ENCODE measurements around the gene DBH. TPM values are rescaled to one million over a fixed set of nuclear protein-coding genes. Genes with fewer than 3 reads are reported as not detected.

DBH gene
- polyA plus RNA-seq, 3 donors = not detected

DNA sequence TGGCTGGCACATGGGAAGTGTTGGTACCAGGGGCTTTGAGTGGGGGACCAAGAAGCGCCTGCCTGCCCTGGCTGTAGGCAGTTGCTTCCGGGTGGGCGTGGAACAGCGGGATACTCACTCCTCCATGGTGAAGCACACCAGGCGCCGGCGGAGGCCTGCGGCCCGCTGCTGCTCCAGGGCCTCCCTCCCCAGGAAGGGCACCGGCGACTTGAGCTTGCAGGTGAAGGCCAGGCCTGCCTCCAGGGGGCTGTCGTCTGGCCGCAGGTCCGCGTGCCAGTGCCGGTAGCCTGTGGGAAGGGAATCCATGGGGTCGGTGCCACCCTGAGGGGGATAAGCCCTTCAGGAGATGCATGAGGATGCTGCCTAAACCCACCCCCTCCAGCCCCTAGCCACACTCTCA, 34.3 kb downstream of the DBH start:
- H3K79me2 ChIP-seq (ENCODE audit: insufficient read depth, low read length) = no peaks in the 10 kb centered on the region
- H3K4me2 ChIP-seq (replicated peaks; ENCODE audit: extremely low read depth, low read length, poor library complexity, severe bottlenecking) = no peak overlapping the region
- Mint-ChIP-seq H3K9me3 (peaks cover 0 to 5% (median 0%) of the 10 kb centered on the region in 7 donors), H3K4me3 (no peak overlapping the region), H3K36me3 (no peaks in the 10 kb centered on the region), H3K27me3 (ENCODE audit: low read depth in 3 of 3) (peaks cover 0 to 11% (median 1%) of the 10 kb centered on the region in 3 donors), H3K4me1 (no peaks in the 10 kb centered on the region), H3K27ac (no peak overlapping the region)
- H3K4me1 ChIP-seq (ENCODE audit: control insufficient read depth in 1 of 2, insufficient read depth in 2 of 2, low read length in 2 of 2) = no peaks in the 10 kb centered on the region
- no peaks in the 10 kb centered on the region for H3K36me3 ChIP-seq (replicated peaks in 1 of 2; ENCODE audit: control insufficient read depth in 1 of 2, insufficient read depth in 2 of 2, low read length in 2 of 2)
- no peaks in the 10 kb centered on the region for H3K27me3 ChIP-seq (ENCODE audit: control insufficient read depth in 2 of 2, insufficient read depth in 2 of 2, low read length in 2 of 2)
- TF ChIP-seq, protein P1, sequence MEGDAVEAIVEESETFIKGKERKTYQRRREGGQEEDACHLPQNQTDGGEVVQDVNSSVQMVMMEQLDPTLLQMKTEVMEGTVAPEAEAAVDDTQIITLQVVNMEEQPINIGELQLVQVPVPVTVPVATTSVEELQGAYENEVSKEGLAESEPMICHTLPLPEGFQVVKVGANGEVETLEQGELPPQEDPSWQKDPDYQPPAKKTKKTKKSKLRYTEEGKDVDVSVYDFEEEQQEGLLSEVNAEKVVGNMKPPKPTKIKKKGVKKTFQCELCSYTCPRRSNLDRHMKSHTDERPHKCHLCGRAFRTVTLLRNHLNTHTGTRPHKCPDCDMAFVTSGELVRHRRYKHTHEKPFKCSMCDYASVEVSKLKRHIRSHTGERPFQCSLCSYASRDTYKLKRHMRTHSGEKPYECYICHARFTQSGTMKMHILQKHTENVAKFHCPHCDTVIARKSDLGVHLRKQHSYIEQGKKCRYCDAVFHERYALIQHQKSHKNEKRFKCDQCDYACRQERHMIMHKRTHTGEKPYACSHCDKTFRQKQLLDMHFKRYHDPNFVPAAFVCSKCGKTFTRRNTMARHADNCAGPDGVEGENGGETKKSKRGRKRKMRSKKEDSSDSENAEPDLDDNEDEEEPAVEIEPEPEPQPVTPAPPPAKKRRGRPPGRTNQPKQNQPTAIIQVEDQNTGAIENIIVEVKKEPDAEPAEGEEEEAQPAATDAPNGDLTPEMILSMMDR (IDR thresholded peaks at IDR 0.05) = no peak
- 97% methylated on average over 11 of the region's 17 CpGs for WGBS (ENCODE audit: insufficient coverage)
- H3K9me3 ChIP-seq (replicated peaks in 1 of 2; ENCODE audit: control insufficient read depth in 1 of 2, insufficient read depth in 1 of 2, low read length in 2 of 2) = no peaks in the 10 kb centered on the region
- no peak overlapping the region for H3K9ac ChIP-seq (ENCODE audit: insufficient read depth, low read length, poor library complexity, severe bottlenecking)
- no peak overlapping the region for H2AFZ ChIP-seq (ENCODE audit: insufficient read depth, low read depth, low read length, poor library complexity, severe bottlenecking)
- H3K4me3 ChIP-seq (replicated peaks in 1 of 3; ENCODE audit: low read depth in 2 of 3, low read length in 3 of 3) = no peak overlapping the region
- DNase-seq = no peak
- H3K27ac ChIP-seq (ENCODE audit: low read depth in 1 of 2, low read length in 2 of 2) = no peak overlapping the region
- H4K20me1 ChIP-seq (ENCODE audit: insufficient read depth, low read length) = no peaks in the 10 kb centered on the region
- intact Hi-C loops (cut with micrococcal nuclease) = no loop called here

DNA sequence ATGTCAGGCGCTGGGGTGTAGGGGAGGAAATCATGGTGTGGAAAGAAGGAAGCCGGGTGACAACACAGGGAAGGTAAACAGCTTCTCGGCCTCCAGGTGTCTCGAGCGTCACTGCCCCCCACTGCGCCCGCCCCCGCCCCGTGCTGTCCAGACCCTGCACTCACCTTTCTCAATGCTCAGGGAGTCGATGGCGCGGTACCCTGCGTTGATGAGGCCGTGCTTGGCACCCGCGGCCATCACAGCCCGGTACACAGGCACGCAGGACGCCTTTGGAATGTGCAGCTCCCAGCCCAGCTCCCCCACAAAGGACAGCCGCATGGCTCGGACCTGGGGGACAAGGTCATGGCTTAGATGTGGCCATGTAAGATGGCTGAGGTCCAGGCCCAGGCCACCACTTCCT, 35.2 kb downstream of the DBH start:
- no peak overlapping the region for H3K27ac Mint-ChIP-seq
- no peak overlapping the region for H3K27ac ChIP-seq (ENCODE audit: low read depth in 1 of 2, low read length in 2 of 2)
- WGBS (ENCODE audit: insufficient coverage) = 84% methylated on average over 20 of the region's 21 CpGs

More for the DNA sequence above, 35.2 kb downstream of the DBH start:
- Histone ChIP-seq H2AFZ (ENCODE audit: insufficient read depth, low read depth, low read length, poor library complexity, severe bottlenecking) (no peak overlapping the region), H3K4me2 (replicated peaks; ENCODE audit: extremely low read depth, low read length, poor library complexity, severe bottlenecking) (no peak overlapping the region), H3K27me3 (ENCODE audit: control insufficient read depth in 2 of 2, insufficient read depth in 2 of 2, low read length in 2 of 2) (no peaks in the 10 kb centered on the region), H3K4me3 (replicated peaks in 1 of 3; ENCODE audit: low read depth in 2 of 3, low read length in 3 of 3) (no peak overlapping the region), H3K9me3 (replicated peaks in 1 of 2; ENCODE audit: control insufficient read depth in 1 of 2, insufficient read depth in 1 of 2, low read length in 2 of 2) (no peaks in the 10 kb centered on the region), H3K4me1 (ENCODE audit: control insufficient read depth in 1 of 2, insufficient read depth in 2 of 2, low read length in 2 of 2) (no peaks in the 10 kb centered on the region), H3K79me2 (ENCODE audit: insufficient read depth, low read length) (no peaks in the 10 kb centered on the region), H3K9ac (ENCODE audit: insufficient read depth, low read length, poor library complexity, severe bottlenecking) (no peak overlapping the region), H4K20me1 (ENCODE audit: insufficient read depth, low read length) (no peaks in the 10 kb centered on the region), H3K36me3 (replicated peaks in 1 of 2; ENCODE audit: control insufficient read depth in 1 of 2, insufficient read depth in 2 of 2, low read length in 2 of 2) (no peaks in the 10 kb centered on the region)
- H3K9me3 Mint-ChIP-seq = peaks cover 0 to 5% (median 0%) of the 10 kb centered on the region in 7 donors
- H3K4me1 Mint-ChIP-seq = no peaks in the 10 kb centered on the region
- H3K27me3 Mint-ChIP-seq (ENCODE audit: low read depth in 3 of 3) = peaks cover 2 to 9% (median 4%) of the 10 kb centered on the region in 3 donors
- no peak for DNase-seq
- TF ChIP-seq, protein P1 (IDR thresholded peaks at IDR 0.05) = no peak
- intact Hi-C loops (cut with micrococcal nuclease) = no loop called here
- no peaks in the 10 kb centered on the region for H3K36me3 Mint-ChIP-seq
- H3K4me3 Mint-ChIP-seq = no peak overlapping the region

Measured in CD14-positive monocyte (primary cell).